CD4-positive, alpha-beta T cell treated with Interleukin-4 for 1 hour (primary cell): ENCODE data around the gene FAM180A.
"Not testable (repeated sequence)": the region's sequence is repeated elsewhere in the genome, so short reads cannot be mapped to it uniquely, and the experiment has no call there.

Source experiments
- DNase-seq, 2 donors: peaks; one replicate each; pipeline ENCODE4 v3.0.0-alpha.2; 2020 to 2022

The FAM180A gene

GRCh38 chr7:135748770-135749169, at the start of gene FAM180A:
Gene FAM180A (minus strand): TSS chr7:135748813. CDS start chr7:135748580, 233 bp downstream.
- DNase-seq: no peak

GRCh38 chr7:135798095-135798494, 49.5 kb upstream of the FAM180A start:
- no peak for DNase-seq

- no peak for DNase-seq
Observed at GRCh38 chr7:135795846-135796570, 47.4 kb upstream of the FAM180A start.

GRCh38 chr7:135793841-135794240, 45.2 kb upstream of the FAM180A start:
- no peak for DNase-seq

GRCh38 chr7:135792866-135793265, 44.3 kb upstream of the FAM180A start:
- DNase-seq: no peak

GRCh38 chr7:135792363-135792668, 43.7 kb upstream of the FAM180A start:
- no peak for DNase-seq

- DNase-seq: no peak
Observed at GRCh38 chr7:135791543-135792362, 43.1 kb upstream of the FAM180A start.

GRCh38 chr7:135790371-135790977, 41.9 kb upstream of the FAM180A start:
- no peak for DNase-seq

GRCh38 chr7:135789956-135790355, 41.3 kb upstream of the FAM180A start:
- no peak for DNase-seq

GRCh38 chr7:135789431-135789830, 40.8 kb upstream of the FAM180A start:
- no peak for DNase-seq

- DNase-seq: no peak
Observed at GRCh38 chr7:135786911-135787310, 38.3 kb upstream of the FAM180A start.

GRCh38 chr7:135785065-135785464, 36.5 kb upstream of the FAM180A start:
- no peak for DNase-seq

GRCh38 chr7:135784013-135784412, 35.4 kb upstream of the FAM180A start:
- DNase-seq: no peak

GRCh38 chr7:135782801-135783200, 34.2 kb upstream of the FAM180A start:
- DNase-seq: no peak

- no peak for DNase-seq
Observed at GRCh38 chr7:135782377-135782776, 33.8 kb upstream of the FAM180A start.

GRCh38 chr7:135777626-135778398, 29.2 kb upstream of the FAM180A start:
- no peak for DNase-seq

- not testable (repeated sequence) for DNase-seq
Observed at GRCh38 chr7:135775915-135776314, 27.3 kb upstream of the FAM180A start.

- no peak for DNase-seq
Observed at GRCh38 chr7:135775230-135775629, 26.6 kb upstream of the FAM180A start.

- no peak for DNase-seq
Observed at GRCh38 chr7:135774284-135774683, 25.7 kb upstream of the FAM180A start.

GRCh38 chr7:135773464-135773863, 24.9 kb upstream of the FAM180A start:
- no peak for DNase-seq

- DNase-seq: no peak
Observed at GRCh38 chr7:135772639-135773222, 24.1 kb upstream of the FAM180A start.

GRCh38 chr7:135771961-135772638, 23.5 kb upstream of the FAM180A start:
- no peak for DNase-seq
